Germinal center (tissue), 1 donor: ENCODE measurements around the gene TUT1.
"Not testable (repeated sequence)": the region's sequence is repeated elsewhere in the genome, so short reads cannot be mapped to it uniquely, and the experiment has no call there.

Experiments used
- DNase-seq: peaks from one replicate; pipeline ENCODE4 v3.0.0; 2012; ENCODE audit warnings: mixed read lengths, low spot score

TUT1 gene

GRCh38 chr11:62555464-62556107 lies 35.7 kb downstream of the TUT1 start:
- peak; percentile 82 for DNase-seq

GRCh38 chr11:62554387-62555167 lies 36.7 kb downstream of the TUT1 start:
- no peak for DNase-seq

GRCh38 chr11:62553839-62554361 lies 37.4 kb downstream of the TUT1 start:
- no peak for DNase-seq

GRCh38 chr11:62553080-62553838 lies 38.1 kb downstream of the TUT1 start:
- DNase-seq, result no peak

- DNase-seq, result no peak
Measured at GRCh38 chr11:62552485-62553079, 38.7 kb downstream of the TUT1 start.

- not testable (repeated sequence) for DNase-seq
Measured at GRCh38 chr11:62550478-62550877, 40.8 kb downstream of the TUT1 start.

GRCh38 chr11:62548545-62549335 lies 42.6 kb downstream of the TUT1 start:
- no peak for DNase-seq

GRCh38 chr11:62547691-62548281 lies 43.5 kb downstream of the TUT1 start:
- DNase-seq, result no peak

GRCh38 chr11:62546929-62547625 lies 44.2 kb downstream of the TUT1 start:
- no peak for DNase-seq

GRCh38 chr11:62546244-62546928 lies 44.9 kb downstream of the TUT1 start, which contains the start of gene AHNAK:
TSS of gene AHNAK (minus strand) at chr11:62546806. CDS start at chr11:62536098, 10,708 bp downstream.
- peak; percentile 48 for DNase-seq

GRCh38 chr11:62545437-62546243 lies 45.7 kb downstream of the TUT1 start:
- DNase-seq, result no peak

GRCh38 chr11:62544581-62545436 lies 46.5 kb downstream of the TUT1 start:
- no peak for DNase-seq

- no peak for DNase-seq
Measured at GRCh38 chr11:62543680-62544444, 47.5 kb downstream of the TUT1 start.

- DNase-seq, result peak; percentile 80
Measured at GRCh38 chr11:62542750-62543567, 48.4 kb downstream of the TUT1 start.

GRCh38 chr11:62542111-62542745 lies 49.1 kb downstream of the TUT1 start:
- DNase-seq, result no peak
